OCI-M1 (cell line): ENCODE results near the gene VPS50.
"Not testable (repeated sequence)": the region's sequence is repeated elsewhere in the genome, so short reads cannot be mapped to it uniquely, and the experiment has no call there.

Experiments
- DNase-seq: peaks from one replicate; lab custom pipeline; 2025; lab: John Stamatoyannopoulos, UW

Gene VPS50

DNA sequence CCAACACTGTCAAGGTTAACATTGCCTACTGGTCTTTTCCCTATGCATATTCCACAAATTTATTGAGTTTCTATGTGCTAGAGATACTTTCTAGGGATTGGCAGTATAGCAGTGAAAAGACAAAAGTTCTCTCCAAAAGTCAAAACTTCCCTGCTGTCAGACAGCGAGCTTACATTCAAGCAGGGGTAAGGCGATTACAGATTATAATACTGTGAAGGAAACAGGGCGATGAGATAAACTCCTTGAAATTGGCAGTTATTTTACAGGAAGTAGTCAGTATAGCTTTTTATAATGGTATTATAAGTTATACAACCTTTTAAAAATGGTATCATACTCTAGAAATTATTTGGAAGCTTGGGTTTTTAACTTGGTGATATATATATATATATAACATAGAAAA is 9.9 kb downstream of the VPS50 start:
- peak; percentile 81 for DNase-seq

DNA sequence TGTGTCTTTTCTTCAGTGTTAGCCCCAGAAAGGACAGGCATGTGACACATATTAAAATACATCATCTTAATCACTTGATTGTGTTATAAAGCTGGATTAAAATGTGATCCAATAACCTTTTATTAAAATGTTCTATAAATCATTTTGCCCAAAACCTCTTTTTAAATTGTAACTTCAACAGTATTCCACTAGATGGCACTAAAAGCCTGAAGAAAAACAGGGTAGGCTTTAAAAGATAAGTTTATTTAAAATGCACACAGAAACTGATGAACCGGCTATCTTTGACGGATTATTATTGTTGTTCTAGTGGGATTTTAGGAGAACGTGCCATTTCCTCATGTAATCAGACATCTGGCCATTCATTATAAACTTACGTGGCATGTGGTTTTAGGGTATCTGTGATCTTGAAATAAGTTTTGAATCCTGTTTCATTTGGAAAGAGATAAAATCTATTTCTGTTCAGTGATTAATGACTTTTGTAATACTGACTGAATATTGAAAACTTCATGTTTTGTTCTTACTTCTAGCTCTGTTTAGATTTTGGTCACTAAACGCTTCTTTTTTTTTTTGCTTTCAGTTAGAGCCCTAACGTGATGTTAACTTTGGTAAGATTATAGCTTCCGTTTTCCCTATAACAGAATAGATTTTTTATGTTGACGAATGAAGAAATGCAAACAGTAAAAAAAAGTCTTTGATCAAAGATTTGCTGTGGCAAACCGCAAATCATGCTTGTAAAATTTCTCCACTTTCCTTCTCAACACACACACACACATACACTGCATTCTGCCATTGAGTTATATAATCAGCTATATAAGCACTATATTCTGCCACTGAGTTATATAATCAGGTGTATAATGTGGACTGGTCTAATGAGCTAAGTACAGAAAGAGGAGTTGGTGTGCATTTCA is 13.6 kb downstream of the VPS50 start:
- peak; percentile 86 for DNase-seq

DNA sequence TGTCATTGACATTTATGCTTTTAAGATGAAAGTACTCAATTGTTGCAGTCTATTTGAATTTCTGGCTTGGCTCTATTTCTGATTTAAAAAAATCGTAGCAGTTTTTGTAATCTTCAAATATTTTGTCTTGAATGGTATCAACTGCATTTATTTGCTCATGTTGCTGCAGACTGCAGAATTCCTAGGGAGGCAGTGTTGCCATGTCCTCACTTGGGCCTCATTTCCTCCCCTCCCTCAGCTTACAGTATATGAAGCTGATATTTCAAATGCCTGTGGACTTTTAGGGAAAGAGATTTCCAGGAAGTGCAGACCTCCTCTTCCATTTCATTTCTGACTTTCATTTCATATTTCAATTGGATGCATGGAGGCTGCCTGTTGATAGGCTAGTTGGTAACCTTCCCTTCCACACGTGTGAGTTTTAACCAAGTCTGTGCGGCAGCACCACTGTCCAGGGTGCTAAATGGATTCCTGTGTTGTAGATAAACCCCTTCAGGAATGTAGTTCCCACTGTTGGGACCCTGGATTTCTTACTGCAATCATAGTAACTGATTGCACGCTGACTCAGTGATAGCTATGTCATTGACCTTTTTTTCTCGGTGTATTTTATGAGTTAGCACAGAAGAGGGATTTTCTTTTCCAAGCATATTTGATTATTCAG is 17.5 kb downstream of the VPS50 start:
- DNase-seq = no peak

DNA sequence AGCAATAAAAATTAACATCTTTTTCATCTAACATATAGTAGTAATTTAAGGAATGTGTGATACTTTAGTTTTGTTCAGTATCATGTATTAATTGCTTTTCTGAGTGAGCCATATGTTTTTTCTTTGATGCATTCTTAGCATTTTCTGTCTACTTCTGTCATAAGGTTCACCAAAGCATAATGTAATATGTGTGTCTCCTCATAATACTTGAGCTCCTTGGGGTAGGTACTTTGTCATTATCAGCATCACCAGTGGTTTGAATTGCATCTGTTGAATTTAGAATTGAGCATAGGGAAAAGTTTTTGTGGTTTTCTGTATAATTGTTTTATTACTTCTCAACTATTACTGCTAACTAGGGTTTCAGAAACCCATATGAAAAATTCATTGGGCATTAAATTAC is 26.5 kb downstream of the VPS50 start:
- no peak for DNase-seq

DNA sequence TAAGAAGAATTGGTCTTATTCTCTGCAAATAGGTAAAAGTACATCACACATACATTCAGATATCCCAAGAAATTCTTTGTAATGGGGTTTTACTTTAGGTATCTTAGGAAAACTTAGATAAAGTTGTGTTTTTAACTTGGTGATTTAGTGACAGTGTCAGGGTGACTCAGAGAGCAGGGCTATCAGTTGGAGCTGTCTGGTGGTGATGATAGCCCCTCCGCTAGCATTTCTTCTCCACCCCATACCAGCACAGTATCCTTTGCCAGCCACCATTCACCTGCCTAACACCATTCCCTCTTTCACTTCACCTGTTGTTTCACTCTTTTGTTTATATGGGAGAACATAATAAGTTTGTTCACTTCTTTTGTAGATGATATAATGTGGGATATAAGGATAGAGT is 30.4 kb downstream of the VPS50 start:
- no peak for DNase-seq

DNA sequence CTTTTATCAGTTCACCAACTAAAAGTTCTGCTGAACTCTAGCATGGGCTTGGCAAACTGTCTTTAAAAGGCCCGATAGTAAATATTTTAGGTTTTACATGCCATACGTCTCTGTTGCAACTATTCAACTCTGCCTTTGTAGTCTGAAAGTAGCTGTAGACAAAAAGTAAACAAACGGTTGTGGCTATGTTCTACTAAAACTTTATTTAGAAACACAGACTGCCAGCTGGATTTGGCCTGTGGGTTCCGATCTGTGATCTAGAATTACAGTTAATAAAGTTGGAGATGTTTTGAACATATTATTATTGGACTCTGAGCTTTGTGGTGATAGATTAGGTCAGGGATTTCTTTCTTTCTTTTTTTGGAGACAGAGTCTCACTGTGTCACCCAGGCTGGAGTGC is 33.1 kb downstream of the VPS50 start:
- DNase-seq = no peak

DNA sequence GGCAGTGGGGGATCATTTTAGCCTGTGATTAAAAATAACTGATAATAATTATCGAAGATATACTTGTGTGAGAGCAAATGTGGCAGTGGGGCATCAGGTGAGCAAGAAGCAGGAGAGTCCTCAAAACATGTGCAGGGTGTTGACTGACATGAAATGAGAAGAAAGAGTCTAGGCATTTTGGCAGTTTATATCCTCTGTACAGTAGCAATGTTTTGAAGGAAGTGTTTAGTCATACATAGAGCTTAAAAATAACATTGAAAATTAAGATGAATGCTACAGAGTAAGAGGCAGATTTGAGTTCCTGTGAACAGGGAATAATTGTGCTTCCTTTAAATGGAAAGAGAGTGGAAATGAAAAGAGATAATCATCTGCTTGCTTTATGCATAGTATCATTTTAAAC is 47.4 kb downstream of the VPS50 start:
- DNase-seq = no peak

DNA sequence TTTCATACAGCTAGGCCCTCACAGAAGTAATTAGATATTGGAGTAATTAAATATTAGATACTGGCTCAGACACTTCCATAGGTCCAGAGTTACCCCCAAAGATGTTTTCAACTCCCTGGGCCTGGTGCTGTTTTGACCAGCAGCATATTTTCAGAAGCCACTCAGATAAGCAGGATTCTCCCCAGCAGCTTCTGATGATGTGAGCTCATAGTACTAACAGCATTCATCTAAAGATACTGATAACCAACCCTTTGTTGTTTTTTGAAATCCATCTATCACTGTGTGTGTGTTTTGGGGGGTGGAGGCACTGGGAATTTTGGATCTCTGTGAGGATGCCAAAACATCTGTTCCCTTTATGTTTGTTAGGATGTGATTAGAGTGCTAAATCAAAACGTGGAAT is 52.7 kb downstream of the VPS50 start:
- DNase-seq = no peak

DNA sequence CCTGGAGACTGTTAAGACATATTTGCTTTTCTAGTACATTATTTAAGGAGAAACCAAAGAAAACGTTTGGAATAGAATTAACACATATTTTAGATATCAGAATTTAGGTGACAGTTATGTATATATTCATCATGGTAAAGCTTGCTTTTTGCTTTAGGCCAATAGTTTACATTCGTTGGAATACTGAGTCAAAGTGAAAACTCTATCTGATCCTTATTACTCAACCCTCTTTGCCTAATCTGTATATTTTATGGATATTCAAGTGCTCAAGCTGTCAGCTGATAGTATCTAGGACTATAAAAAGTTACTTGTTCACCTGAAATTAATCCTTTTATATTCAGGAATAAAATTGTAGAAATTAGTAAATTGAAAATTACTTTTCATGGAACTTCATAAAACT is 61.1 kb downstream of the VPS50 start:
- DNase-seq = no peak

DNA sequence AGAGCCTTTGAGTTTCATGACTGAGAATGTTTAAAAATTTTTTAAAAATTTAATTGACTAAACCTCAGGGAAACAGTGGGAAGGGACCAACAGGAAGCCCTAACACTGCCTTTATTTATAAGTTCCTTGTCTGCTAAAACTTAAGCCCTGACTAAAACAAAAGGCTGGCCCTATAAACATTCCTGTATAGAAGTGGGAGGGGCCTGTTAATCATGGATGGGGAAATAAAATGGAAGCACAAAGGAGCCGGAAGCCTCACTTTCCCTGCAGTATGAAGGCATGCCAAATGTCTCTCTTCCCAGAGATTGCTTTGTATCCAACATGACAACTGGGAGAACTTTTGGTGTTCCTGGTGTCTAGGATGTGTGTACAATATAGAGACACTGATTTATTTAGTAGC is 66.0 kb downstream of the VPS50 start:
- DNase-seq = no peak

DNA sequence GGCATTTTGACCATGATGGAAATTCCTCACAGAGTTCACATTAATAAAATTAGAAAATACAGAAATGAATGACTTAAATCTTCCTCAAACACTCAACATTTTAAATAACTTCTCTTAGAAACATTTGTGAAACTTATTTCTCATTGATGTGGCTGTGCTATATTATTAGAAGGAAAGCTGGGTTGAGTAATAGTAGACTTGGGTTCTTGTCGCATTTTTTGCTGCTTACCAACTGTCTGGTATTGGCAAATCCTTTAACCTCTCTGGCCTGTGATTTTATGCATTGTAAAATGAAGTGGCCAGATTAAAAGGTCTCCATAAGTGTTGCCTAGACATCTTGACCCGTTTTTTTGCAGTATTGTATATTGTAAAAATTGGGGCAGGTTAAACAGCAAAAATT is 66.5 kb downstream of the VPS50 start:
- no peak for DNase-seq

DNA sequence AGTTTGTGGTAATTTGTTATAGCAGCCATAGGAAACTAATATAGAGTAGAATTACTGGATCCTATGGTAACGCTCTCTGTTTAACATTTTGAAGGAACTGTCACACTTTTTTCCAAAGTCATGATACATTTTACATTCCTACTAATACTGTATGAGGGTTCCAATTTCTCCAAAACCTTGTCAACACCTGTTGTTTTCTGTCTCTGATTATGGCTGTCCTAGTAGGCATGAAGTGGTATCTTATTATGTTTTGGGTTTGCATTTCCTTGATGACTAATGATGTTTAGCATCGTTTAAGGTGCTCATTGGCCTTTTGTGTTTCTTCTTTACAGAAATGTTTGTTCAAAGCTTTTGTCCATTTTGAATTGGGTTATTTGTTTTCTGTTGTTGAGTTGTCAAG is 69.6 kb downstream of the VPS50 start:
- DNase-seq = no peak

DNA sequence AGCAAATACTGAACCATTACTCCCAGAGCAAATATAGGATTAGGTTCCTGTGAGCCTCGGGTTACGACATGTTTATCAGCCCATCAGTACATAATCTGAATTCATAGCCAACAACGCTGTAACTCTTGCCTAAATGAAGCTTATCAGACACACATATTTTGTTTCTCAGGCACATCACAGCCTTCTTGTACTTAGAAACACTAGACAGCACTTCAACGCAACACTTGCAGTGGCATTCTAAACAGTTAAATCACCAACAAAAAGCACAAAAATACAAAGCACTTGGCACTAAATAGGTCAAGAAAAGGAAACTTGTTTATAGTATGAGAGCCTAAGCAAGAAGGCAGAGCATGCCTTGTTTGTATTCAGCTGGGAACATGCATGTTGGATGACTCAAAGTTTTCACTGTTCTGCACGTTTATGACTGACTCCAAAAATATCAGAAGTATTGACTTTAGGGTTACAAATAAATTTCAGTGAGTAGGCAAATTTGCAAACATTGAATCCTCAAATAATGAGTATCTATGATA is 75.0 kb downstream of the VPS50 start:
- DNase-seq = peak; percentile 57

DNA sequence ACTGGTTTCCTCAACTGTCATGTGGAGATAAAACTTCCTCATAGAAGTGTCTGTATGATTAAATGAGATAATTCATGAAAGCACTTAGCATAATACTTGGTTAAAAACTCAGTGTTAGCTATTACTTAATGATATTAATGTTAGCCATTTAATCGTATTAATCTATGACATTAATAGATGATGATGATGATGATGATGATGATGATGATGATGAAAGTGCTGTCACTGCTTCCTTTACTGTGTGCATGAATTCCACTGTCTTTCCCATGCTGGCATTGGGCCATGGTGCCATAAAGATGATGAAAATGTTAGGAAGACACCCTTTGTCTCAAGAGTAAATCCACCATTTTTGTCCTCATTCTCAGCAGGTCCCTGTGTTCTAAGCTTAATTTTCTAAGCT is 75.8 kb downstream of the VPS50 start:
- no peak for DNase-seq

DNA sequence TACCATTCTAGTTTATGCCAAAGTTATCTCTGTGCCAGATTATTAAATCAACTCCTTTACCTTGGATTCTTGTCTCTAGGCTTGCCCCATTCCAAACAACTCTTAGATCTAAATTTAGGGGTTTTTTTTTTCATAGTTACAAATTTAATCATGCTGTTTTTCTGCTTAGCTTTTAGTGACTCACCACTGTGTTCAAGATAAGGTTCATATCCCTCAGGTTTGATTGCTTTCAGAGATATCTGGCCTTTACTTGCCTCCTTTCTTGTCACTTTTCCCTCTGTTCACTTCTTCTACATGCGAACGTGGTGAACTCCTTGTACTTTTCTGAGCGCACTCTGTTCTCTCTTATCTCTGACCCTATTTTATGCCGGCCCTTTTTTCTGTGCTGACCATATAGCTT is 78.2 kb downstream of the VPS50 start:
- DNase-seq = no peak

DNA sequence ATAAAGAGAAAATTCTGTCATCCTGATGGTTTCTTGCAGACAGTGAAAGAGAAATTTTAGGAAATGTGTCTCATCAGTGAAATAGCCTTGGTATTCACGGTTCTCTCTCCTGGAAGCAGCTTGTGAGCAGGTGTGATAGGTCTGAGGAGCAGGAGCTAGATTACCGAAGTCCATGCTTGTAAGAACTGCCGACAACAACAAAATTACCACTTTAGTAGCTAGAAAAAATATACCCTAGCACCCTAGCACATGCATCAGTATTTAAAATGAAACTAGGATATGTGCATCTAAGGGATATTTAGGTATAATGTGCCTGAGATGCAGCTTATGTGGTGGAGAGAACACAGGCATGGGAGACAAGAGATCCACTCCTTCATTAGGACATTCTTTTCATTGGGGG is 82.3 kb downstream of the VPS50 start:
- no peak for DNase-seq

DNA sequence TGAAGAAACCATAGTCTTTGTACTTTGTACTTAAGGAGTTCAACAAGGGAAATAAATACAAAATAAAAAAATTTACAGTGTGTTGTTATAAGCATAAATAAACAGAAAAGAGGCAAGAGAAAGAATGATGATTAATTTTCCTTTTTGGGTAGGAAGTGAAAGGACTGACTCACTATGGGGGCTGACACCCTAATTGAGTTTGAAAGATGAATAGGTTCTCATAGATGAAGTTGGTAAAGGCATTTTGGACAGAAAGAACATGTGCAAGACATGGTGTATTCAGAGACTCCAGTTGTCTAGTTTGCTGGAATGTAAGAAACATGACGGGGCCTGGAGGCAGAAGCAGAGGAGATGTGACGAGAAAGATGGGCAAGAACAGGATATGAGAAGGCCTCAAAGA is 83.7 kb downstream of the VPS50 start:
- DNase-seq = no peak

DNA sequence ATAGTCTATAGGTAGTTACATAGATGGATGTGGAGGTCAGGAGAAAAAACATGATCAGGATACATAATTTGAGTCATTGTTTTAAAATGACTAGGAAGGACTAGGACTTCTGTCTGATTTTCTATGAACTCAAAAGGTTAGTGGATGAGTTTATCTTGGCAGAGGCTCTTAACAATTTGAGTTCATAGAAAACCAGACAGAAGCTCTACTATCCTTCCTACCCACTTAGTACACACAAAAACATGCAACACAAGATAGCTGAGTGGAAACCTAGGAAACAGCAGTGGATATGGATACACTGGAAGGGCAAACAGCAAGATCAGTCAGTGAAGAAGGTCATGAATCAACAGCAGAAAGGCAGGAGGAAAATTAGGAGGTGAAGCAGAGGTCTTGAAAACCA is 84.6 kb downstream of the VPS50 start:
- no peak for DNase-seq

DNA sequence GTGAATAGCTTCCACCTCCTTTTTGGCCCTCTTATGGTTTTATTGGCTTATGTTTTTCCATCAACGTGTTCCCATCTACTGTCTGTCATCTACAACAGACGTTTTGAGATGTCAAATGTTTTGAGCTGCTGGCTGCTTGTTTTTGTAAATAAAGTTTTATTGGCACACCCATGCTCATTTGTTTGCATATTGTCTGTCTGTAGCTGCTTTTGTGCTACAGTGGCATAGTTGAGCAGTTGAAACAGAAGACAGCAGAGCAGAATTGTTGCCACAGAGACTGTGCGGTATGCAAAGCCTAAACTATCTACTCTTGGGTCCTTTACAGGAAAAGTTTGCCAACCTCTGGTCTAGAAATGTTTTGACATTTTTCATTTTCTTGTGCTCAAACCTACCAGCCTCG is 88.7 kb downstream of the VPS50 start:
- DNase-seq = no peak

DNA sequence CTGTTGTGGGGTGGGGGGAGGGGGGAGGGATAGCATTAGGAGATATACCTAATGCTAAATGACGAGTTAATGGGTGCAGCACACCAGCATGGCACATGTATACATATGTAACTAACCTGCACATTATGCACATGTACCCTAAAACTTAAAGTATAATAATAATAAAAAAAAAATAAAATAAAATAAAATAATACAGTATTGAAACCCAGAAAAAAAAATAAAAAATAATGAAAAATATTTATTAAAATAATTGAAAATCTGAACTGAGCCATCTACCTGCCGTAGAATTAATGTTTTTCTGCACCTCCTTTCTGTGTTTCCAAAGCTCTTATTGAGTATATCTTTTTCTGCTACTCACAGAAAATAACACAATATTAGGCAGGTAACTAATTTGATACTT is 94.1 kb downstream of the VPS50 start:
- not testable (repeated sequence) for DNase-seq

DNA sequence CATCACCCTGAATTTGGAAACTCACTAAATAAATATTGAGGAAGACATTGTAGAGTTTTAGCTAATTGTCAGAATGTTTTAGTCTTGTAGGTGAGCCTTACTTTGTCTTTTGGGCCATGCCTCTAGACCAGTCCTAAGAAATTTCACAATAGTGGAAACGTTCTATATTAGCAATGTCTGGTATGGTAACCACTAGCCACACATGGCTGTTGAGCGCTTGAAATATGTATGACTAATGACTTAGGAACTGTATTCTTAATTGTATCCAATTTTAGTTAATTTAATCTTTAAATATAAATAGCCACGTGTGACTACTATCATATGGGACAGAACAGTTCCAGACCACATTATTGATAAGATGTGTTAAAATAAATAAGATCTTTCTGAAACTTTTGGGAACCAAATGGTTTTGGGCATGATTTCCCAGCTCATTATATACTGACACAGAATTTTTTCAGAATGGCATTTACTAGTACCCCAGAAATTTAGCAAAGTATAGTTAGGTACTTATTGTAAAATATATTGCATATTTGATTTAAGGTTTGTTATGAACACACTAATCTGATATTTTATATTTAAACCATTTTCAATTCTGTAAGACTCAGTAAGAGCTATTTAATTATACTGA is 95.0 kb downstream of the VPS50 start:
- no peak for DNase-seq

DNA sequence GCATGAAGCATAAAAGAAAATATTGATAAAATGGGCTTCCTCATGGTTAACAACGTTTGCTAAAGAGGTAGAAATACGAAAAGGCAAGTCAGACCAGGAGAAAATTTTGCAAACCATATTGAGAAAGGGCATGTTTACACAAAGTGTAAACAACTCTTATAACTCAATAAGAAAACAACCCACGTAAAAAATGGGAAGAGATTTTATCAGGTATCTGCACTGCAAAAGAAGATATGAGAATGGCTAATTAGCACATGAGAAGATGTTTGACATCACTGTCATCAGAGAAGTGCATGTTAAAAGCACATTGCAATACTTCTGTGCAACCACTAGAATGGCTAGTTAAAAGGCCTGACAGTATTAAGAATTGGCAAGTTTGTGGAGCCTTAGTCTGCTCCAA is 99.5 kb downstream of the VPS50 start:
- no peak for DNase-seq

DNA sequence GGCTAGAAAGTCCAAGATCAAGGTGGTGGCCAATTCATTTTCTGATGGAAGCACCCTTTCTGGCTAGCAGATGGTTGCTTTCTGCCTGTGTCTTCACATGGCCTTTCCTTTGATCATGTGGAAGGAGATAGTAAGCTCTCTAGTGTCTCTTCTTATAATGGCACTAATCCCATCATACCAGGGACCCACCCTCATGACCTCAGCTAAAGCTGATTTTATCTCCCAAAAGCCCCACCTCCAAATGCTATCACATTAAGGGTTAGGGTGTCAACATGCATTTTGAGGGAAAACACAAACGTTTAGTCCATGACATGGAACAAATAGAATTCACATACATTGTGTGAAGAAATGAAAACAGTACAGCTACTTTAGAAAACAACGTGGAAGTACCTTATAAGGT is 100.0 kb downstream of the VPS50 start:
- no peak for DNase-seq
